ENCODE data around the gene SIDT2.
A peak's percentile ranks its signal among the peaks of the same experiment; 100 is the strongest.

Gene SIDT2

DNA sequence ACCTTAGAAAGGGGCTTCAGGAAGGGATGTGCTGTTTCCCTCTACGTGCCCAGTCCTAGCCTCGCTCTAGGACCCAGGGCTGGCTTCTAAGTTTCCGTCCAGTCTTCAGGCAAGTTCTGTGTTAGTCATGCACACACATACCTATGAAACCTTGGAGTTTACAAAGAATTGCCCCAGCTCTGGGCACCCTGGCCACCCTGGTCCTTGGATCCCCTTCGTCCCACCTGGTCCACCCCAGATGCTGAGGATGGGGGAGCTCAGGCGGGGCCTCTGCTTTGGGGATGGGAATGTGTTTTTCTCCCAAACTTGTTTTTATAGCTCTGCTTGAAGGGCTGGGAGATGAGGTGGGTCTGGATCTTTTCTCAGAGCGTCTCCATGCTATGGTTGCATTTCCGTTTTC, 18.5 kb downstream of the SIDT2 start:
- Histone ChIP-seq H3K36me3 (ENCODE audit: control insufficient read depth in 1 of 2, insufficient read depth in 2 of 2, low read length in 2 of 2) (peaks cover 18 to 36% of the 10 kb centered on the region in 2 donors), H3K27ac (ENCODE audit: low read depth, low read length) (no peak overlapping the region), H3K4me3 (ENCODE audit: low read depth in 1 of 2, low read length in 2 of 2) (no peak overlapping the region), H3K4me1 (ENCODE audit: control insufficient read depth in 1 of 2, insufficient read depth in 2 of 2, low read length in 2 of 2) (peaks cover 19% of the 10 kb centered on the region in 2 donors), H3K9ac (ENCODE audit: low read depth in 1 of 2, low read length in 2 of 2) (no peak overlapping the region), H3K27me3 (ENCODE audit: control insufficient read depth in 1 of 2, insufficient read depth in 2 of 2, low read length in 2 of 2) (no peaks in the 10 kb centered on the region), H3K9me3 (ENCODE audit: control insufficient read depth in 1 of 2, low read length in 2 of 2) (no peaks in the 10 kb centered on the region)

DNA sequence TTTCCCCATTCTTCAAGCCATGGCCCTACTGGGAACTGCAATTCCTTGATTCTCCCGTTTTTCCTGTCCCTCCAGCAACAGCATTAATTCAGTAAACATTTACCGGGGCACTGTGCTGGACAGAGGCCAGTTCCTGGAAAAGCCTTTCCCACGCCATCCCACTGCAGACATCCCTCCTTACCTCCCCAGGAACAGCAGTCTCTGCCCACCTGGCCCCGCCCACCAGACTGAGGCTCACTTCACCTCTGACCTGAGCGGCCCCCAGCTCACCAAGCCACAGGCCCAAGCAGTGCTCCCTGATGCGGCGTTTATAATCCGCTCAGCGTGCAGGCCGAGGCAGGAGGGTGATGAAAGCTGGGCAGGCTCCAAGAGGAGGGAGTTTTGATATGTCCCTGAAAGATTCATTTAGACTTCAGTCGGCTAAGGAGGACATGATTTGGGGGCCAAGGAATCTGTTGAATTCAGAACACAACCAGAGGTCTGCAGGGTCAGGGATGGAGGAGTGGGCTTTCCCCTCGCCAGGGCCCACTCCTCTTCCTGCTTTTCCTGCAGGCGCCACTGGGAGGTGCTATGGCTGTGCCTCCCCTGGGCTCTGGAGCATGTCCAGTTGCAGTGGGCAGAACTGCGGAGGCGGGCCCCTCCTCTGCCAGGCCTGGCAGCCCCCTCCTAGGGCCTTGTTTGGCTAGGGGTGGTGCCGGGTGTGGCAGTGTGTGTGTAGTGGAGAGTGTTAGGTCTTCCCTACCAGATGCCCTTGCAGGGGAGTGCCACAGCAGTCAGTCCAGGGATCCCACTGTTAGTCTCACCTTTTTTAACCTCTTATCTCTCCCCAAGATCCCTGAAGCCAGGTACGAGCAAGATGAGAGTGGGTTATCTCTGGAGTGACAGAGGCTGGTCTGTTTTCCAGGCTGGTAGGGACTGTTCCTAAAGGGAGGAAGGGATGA, 19.2 kb downstream of the SIDT2 start:
- H3K4me3 ChIP-seq (ENCODE audit: low read depth in 1 of 2, low read length in 2 of 2): no peak overlapping the region
- peaks cover 19% of the 10 kb centered on the region in 2 donors for H3K4me1 ChIP-seq (ENCODE audit: control insufficient read depth in 1 of 2, insufficient read depth in 2 of 2, low read length in 2 of 2)
- no peaks in the 10 kb centered on the region for H3K27me3 ChIP-seq (ENCODE audit: control insufficient read depth in 1 of 2, insufficient read depth in 2 of 2, low read length in 2 of 2)
- no peaks in the 10 kb centered on the region for H3K9me3 ChIP-seq (ENCODE audit: control insufficient read depth in 1 of 2, low read length in 2 of 2)
- peaks cover 11 to 28% of the 10 kb centered on the region in 2 donors for H3K36me3 ChIP-seq (ENCODE audit: control insufficient read depth in 1 of 2, insufficient read depth in 2 of 2, low read length in 2 of 2)
- H3K27ac ChIP-seq (ENCODE audit: low read depth, low read length): peak overlapping the region; percentile 57
- peak overlapping the region in 1 of 2 donors; percentile 44 for H3K9ac ChIP-seq (ENCODE audit: low read depth in 1 of 2, low read length in 2 of 2)

GRCh38 chr11:117198613-117199012, 20.1 kb downstream of the SIDT2 start:
- Histone ChIP-seq H3K27me3 (ENCODE audit: control insufficient read depth in 1 of 2, insufficient read depth in 2 of 2, low read length in 2 of 2) (no peaks in the 10 kb centered on the region), H3K27ac (ENCODE audit: low read depth, low read length) (peak overlapping the region; percentile 57), H3K9ac (ENCODE audit: low read depth in 1 of 2, low read length in 2 of 2) (peak overlapping the region in 1 of 2 donors; percentile 44), H3K4me3 (ENCODE audit: low read depth in 1 of 2, low read length in 2 of 2) (no peak overlapping the region), H3K36me3 (ENCODE audit: control insufficient read depth in 1 of 2, insufficient read depth in 2 of 2, low read length in 2 of 2) (peaks cover 8 to 27% of the 10 kb centered on the region in 2 donors), H3K4me1 (ENCODE audit: control insufficient read depth in 1 of 2, insufficient read depth in 2 of 2, low read length in 2 of 2) (peaks cover 19% of the 10 kb centered on the region in 2 donors), H3K9me3 (ENCODE audit: control insufficient read depth in 1 of 2, low read length in 2 of 2) (no peaks in the 10 kb centered on the region)

DNA sequence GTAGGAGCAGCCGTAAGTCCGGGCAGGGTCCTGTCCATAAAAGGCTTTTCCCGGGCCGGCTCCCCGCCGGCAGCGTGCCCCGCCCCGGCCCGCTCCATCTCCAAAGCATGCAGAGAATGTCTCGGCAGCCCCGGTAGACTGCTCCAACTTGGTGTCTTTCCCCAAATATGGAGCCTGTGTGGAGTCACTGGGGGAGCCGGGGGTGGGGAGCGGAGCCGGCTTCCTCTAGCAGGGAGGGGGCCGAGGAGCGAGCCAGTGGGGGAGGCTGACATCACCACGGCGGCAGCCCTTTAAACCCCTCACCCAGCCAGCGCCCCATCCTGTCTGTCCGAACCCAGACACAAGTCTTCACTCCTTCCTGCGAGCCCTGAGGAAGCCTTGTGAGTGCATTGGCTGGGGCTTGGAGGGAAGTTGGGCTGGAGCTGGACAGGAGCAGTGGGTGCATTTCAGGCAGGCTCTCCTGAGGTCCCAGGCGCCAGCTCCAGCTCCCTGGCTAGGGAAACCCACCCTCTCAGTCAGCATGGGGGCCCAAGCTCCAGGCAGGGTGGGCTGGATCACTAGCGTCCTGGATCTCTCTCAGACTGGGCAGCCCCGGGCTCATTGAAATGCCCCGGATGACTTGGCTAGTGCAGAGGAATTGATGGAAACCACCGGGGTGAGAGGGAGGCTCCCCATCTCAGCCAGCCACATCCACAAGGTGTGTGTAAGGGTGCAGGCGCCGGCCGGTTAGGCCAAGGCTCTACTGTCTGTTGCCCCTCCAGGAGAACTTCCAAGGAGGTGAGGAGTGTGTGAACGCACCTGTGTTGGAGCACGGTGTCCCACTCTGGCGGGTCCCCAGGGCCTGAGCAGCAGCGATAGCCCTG, 20.7 kb downstream of the SIDT2 start, which contains the start of gene TAGLN:
Gene TAGLN, plus strand, starts transcription at position 318 of the 863 bp plus-strand sequence. CDS start 3,644 bp downstream, outside the sequence.
- H3K36me3 ChIP-seq (ENCODE audit: control insufficient read depth in 1 of 2, insufficient read depth in 2 of 2, low read length in 2 of 2): peaks cover 12 to 28% of the 10 kb centered on the region in 2 donors
- H3K4me1 ChIP-seq (ENCODE audit: control insufficient read depth in 1 of 2, insufficient read depth in 2 of 2, low read length in 2 of 2): peaks cover 17 to 19% of the 10 kb centered on the region in 2 donors

GRCh38 chr11:117199916-117200812, 21.6 kb downstream of the SIDT2 start:
- Histone ChIP-seq H3K9me3 (ENCODE audit: control insufficient read depth in 1 of 2, low read length in 2 of 2) (no peaks in the 10 kb centered on the region), H3K4me1 (ENCODE audit: control insufficient read depth in 1 of 2, insufficient read depth in 2 of 2, low read length in 2 of 2) (peaks cover 12 to 16% of the 10 kb centered on the region in 2 donors), H3K27me3 (ENCODE audit: control insufficient read depth in 1 of 2, insufficient read depth in 2 of 2, low read length in 2 of 2) (no peaks in the 10 kb centered on the region), H3K27ac (ENCODE audit: low read depth, low read length) (peak overlapping the region; percentile 81), H3K36me3 (ENCODE audit: control insufficient read depth in 1 of 2, insufficient read depth in 2 of 2, low read length in 2 of 2) (peaks cover 14 to 34% of the 10 kb centered on the region in 2 donors), H3K9ac (ENCODE audit: low read depth in 1 of 2, low read length in 2 of 2) (peak overlapping the region; percentile 12 to 61), H3K4me3 (ENCODE audit: low read depth in 1 of 2, low read length in 2 of 2) (peak overlapping the region; percentile 11 to 43)

More for the DNA sequence above, 20.7 kb downstream of the SIDT2 start, which contains the start of gene TAGLN:
- Histone ChIP-seq H3K9ac (ENCODE audit: low read depth in 1 of 2, low read length in 2 of 2) (peak within 1 kb of the TSS in 1 of 2 donors; percentile 61), H3K27me3 (ENCODE audit: control insufficient read depth in 1 of 2, insufficient read depth in 2 of 2, low read length in 2 of 2) (no peaks in the 10 kb centered on the region), H3K27ac (ENCODE audit: low read depth, low read length) (peak within 1 kb of the TSS; percentile 81), H3K9me3 (ENCODE audit: control insufficient read depth in 1 of 2, low read length in 2 of 2) (no peaks in the 10 kb centered on the region), H3K4me3 (ENCODE audit: low read depth in 1 of 2, low read length in 2 of 2) (peak within 1 kb of the TSS; percentile 43 to 50)

- H3K27ac ChIP-seq (ENCODE audit: low read depth, low read length): peak overlapping the region; percentile 59
- H3K27me3 ChIP-seq (ENCODE audit: control insufficient read depth in 1 of 2, insufficient read depth in 2 of 2, low read length in 2 of 2): no peaks in the 10 kb centered on the region
Measured at GRCh38 chr11:117200813-117201657, 22.5 kb downstream of the SIDT2 start.

GRCh38 chr11:117201658-117202305, 23.2 kb downstream of the SIDT2 start:
- H3K9me3 ChIP-seq (ENCODE audit: control insufficient read depth in 1 of 2, low read length in 2 of 2): no peaks in the 10 kb centered on the region
- peak overlapping the region; percentile 40 for H3K4me3 ChIP-seq (ENCODE audit: low read depth in 1 of 2, low read length in 2 of 2)
- peak overlapping the region; percentile 13 for H3K27ac ChIP-seq (ENCODE audit: low read depth, low read length)
- H3K4me1 ChIP-seq (ENCODE audit: control insufficient read depth in 1 of 2, insufficient read depth in 2 of 2, low read length in 2 of 2): peaks cover 6 to 12% of the 10 kb centered on the region in 2 donors
- H3K27me3 ChIP-seq (ENCODE audit: control insufficient read depth in 1 of 2, insufficient read depth in 2 of 2, low read length in 2 of 2): no peaks in the 10 kb centered on the region
- peaks cover 8 to 31% of the 10 kb centered on the region in 2 donors for H3K36me3 ChIP-seq (ENCODE audit: control insufficient read depth in 1 of 2, insufficient read depth in 2 of 2, low read length in 2 of 2)
- peak overlapping the region in 1 of 2 donors; percentile 61 for H3K9ac ChIP-seq (ENCODE audit: low read depth in 1 of 2, low read length in 2 of 2)

More at GRCh38 chr11:117200813-117201657, 22.5 kb downstream of the SIDT2 start:
- no peaks in the 10 kb centered on the region for H3K9me3 ChIP-seq (ENCODE audit: control insufficient read depth in 1 of 2, low read length in 2 of 2)
- H3K9ac ChIP-seq (ENCODE audit: low read depth in 1 of 2, low read length in 2 of 2): peak overlapping the region; percentile 12 to 61
- H3K4me3 ChIP-seq (ENCODE audit: low read depth in 1 of 2, low read length in 2 of 2): peak overlapping the region; percentile 11 to 43
- H3K36me3 ChIP-seq (ENCODE audit: control insufficient read depth in 1 of 2, insufficient read depth in 2 of 2, low read length in 2 of 2): peaks cover 8 to 32% of the 10 kb centered on the region in 2 donors
- H3K4me1 ChIP-seq (ENCODE audit: control insufficient read depth in 1 of 2, insufficient read depth in 2 of 2, low read length in 2 of 2): peaks cover 6 to 12% of the 10 kb centered on the region in 2 donors

DNA sequence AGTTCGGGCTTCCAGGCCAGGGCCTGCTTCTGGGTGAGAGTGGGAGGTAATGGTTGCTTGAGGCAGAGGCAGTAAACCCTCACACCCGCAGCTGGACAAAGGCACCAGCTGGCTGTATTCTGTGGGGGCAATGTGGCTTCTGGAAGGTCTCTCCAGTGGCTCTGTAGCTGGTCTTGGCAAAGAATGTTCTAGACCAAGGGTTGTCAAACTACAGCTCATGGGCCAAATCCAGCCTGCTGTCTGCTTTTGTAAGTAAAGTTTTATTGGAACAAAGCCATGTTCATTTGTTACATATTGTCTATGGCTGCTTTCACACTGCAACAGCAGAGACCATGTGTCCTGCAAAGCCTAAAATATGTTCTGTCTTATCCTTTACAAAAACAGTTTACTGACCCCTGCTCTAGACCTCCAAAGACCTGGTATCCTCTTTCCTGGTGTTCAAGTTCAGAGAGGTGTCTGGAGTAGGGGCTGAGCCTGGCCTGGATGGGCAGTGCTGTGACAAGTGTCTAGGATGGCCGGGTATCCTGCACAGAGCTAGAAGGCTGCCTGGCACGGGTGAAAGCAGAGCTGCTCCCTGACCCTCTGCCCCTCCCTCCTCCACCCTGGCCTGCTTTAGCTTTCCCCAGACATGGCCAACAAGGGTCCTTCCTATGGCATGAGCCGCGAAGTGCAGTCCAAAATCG, 24.0 kb downstream of the SIDT2 start:
- peak overlapping the region in 1 of 2 donors; percentile 40 for H3K4me3 ChIP-seq (ENCODE audit: low read depth in 1 of 2, low read length in 2 of 2)

More for the DNA sequence above, 24.0 kb downstream of the SIDT2 start:
- no peaks in the 10 kb centered on the region for H3K9me3 ChIP-seq (ENCODE audit: control insufficient read depth in 1 of 2, low read length in 2 of 2)
- H3K36me3 ChIP-seq (ENCODE audit: control insufficient read depth in 1 of 2, insufficient read depth in 2 of 2, low read length in 2 of 2): peaks cover 8 to 31% of the 10 kb centered on the region in 2 donors
- H3K27ac ChIP-seq (ENCODE audit: low read depth, low read length): peak overlapping the region; percentile 13
- H3K27me3 ChIP-seq (ENCODE audit: control insufficient read depth in 1 of 2, insufficient read depth in 2 of 2, low read length in 2 of 2): no peaks in the 10 kb centered on the region
- peaks cover 6 to 8% of the 10 kb centered on the region in 2 donors for H3K4me1 ChIP-seq (ENCODE audit: control insufficient read depth in 1 of 2, insufficient read depth in 2 of 2, low read length in 2 of 2)
- H3K9ac ChIP-seq (ENCODE audit: low read depth in 1 of 2, low read length in 2 of 2): peak overlapping the region in 1 of 2 donors; percentile 61
